Measurements from ENCODE around the gene DRGX.

DRGX gene

DNA sequence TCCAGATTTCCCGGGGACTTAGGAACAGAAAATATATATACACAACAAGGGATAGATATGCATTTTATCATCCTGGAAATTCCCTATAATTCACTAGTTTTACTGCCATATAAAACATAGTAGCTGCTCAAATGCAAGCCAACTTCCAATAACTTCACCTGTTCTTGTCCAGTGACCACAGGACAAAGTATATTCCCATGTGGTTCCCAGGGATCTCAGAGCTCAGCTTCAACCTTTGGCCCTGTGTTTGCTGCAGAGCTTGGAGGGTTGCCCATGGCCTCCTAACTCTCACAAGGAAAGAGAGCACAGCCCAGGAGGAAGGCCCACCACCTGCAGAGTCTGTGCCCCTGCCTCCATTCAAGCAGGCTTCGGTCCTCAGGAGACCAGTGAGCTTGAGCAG is 4.5 kb upstream of the DRGX start:
- Histone ChIP-seq H4K91ac (ENCODE audit: low read depth, low read length) (no peak overlapping the region), H3K79me1 (ENCODE audit: low read length) (no peaks in the 10 kb centered on the region), H3K27ac (ENCODE audit: low read depth, low read length) (no peak overlapping the region), H3K4me1 (ENCODE audit: control insufficient read depth in 1 of 2, insufficient read depth in 2 of 2, low read length in 2 of 2) (peaks cover 9 to 17% of the 10 kb centered on the region in 2 experiments), H3K4ac (ENCODE audit: low read depth, low read length) (no peak overlapping the region), H3K9ac (ENCODE audit: low read length) (no peak overlapping the region), H3K18ac (ENCODE audit: low read length) (no peak overlapping the region), H4K8ac (ENCODE audit: low read depth, low read length) (no peak overlapping the region), H3K9me3 (ENCODE audit: insufficient read depth, low read depth, low read length) (peaks cover 3% of the 10 kb centered on the region), H3K14ac (ENCODE audit: low read length) (no peak overlapping the region), H3K4me3 (ENCODE audit: low read depth, low read length) (no peak overlapping the region), H2BK5ac (ENCODE audit: low read depth, low read length, poor library complexity) (no peak overlapping the region), H2AFZ (ENCODE audit: insufficient read depth, low read length, poor library complexity) (no peak overlapping the region), H3K27me3 (ENCODE audit: insufficient read depth, low read length) (peaks cover 38% of the 10 kb centered on the region), H3K4me2 (ENCODE audit: low read length) (no peak overlapping the region), H3K36me3 (ENCODE audit: control insufficient read depth in 1 of 2, insufficient read depth in 2 of 2, low read length in 2 of 2) (no peaks in the 10 kb centered on the region), H2BK120ac (ENCODE audit: insufficient read depth, low read length, poor library complexity) (no peak overlapping the region), H4K12ac (ENCODE audit: low read depth, low read length) (no peak overlapping the region), H3K79me2 (ENCODE audit: control insufficient read depth, insufficient read depth, low read length, poor library complexity) (no peaks in the 10 kb centered on the region), H3K23ac (ENCODE audit: low read length) (no peak overlapping the region), H2AK5ac (ENCODE audit: low read length) (no peak overlapping the region), H2BK12ac (ENCODE audit: low read length) (no peak overlapping the region)
- no peak for DNase-seq
- WGBS (ENCODE audit: extremely low coverage, insufficient coverage, insufficient read length), result no CpG with 5 or more reads among the region's 2 CpGs

DNA sequence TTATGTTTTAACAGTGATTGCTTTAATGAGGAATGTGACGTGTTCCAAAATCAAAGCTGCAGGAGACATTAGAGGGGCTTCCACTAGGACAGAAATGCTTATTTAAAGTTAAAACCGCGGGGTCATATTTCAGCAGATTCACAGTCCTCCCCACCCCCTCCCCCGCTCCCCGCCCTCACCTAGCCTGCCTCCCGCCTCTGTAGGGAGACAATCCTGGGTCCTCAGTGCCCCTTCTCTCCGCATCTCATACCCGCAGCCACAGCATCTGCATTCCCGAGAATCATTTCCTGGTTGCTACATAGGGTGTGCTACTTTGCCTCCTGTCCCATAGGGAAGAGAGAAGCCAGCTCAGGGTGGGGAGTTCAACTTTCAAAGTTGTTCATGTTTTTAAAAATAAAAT is 3.1 kb upstream of the DRGX start:
- Histone ChIP-seq H3K27ac (ENCODE audit: low read depth, low read length) (no peak overlapping the region), H3K4me2 (ENCODE audit: low read length) (no peak overlapping the region), H3K4me3 (ENCODE audit: low read depth, low read length) (no peak overlapping the region), H3K23ac (ENCODE audit: low read length) (no peak overlapping the region), H2AK5ac (ENCODE audit: low read length) (no peak overlapping the region), H3K4ac (ENCODE audit: low read depth, low read length) (no peak overlapping the region), H3K27me3 (ENCODE audit: insufficient read depth, low read length) (peaks cover 52% of the 10 kb centered on the region), H3K4me1 (ENCODE audit: control insufficient read depth in 1 of 2, insufficient read depth in 2 of 2, low read length in 2 of 2) (peaks cover 10 to 17% of the 10 kb centered on the region in 2 experiments), H2AFZ (ENCODE audit: insufficient read depth, low read length, poor library complexity) (no peak overlapping the region), H3K36me3 (ENCODE audit: control insufficient read depth in 1 of 2, insufficient read depth in 2 of 2, low read length in 2 of 2) (no peaks in the 10 kb centered on the region), H4K91ac (ENCODE audit: low read depth, low read length) (no peak overlapping the region), H4K8ac (ENCODE audit: low read depth, low read length) (no peak overlapping the region), H4K12ac (ENCODE audit: low read depth, low read length) (no peak overlapping the region), H3K18ac (ENCODE audit: low read length) (no peak overlapping the region), H2BK5ac (ENCODE audit: low read depth, low read length, poor library complexity) (no peak overlapping the region), H3K79me1 (ENCODE audit: low read length) (no peaks in the 10 kb centered on the region), H3K9me3 (ENCODE audit: insufficient read depth, low read depth, low read length) (peaks cover 6% of the 10 kb centered on the region), H3K79me2 (ENCODE audit: control insufficient read depth, insufficient read depth, low read length, poor library complexity) (no peaks in the 10 kb centered on the region), H2BK12ac (ENCODE audit: low read length) (no peak overlapping the region), H3K9ac (ENCODE audit: low read length) (no peak overlapping the region), H2BK120ac (ENCODE audit: insufficient read depth, low read length, poor library complexity) (no peak overlapping the region), H3K14ac (ENCODE audit: low read length) (no peak overlapping the region)
- DNase-seq, result no peak
- WGBS (ENCODE audit: extremely low coverage, insufficient coverage, insufficient read length), result no CpG with 5 or more reads among the region's 9 CpGs

DNA sequence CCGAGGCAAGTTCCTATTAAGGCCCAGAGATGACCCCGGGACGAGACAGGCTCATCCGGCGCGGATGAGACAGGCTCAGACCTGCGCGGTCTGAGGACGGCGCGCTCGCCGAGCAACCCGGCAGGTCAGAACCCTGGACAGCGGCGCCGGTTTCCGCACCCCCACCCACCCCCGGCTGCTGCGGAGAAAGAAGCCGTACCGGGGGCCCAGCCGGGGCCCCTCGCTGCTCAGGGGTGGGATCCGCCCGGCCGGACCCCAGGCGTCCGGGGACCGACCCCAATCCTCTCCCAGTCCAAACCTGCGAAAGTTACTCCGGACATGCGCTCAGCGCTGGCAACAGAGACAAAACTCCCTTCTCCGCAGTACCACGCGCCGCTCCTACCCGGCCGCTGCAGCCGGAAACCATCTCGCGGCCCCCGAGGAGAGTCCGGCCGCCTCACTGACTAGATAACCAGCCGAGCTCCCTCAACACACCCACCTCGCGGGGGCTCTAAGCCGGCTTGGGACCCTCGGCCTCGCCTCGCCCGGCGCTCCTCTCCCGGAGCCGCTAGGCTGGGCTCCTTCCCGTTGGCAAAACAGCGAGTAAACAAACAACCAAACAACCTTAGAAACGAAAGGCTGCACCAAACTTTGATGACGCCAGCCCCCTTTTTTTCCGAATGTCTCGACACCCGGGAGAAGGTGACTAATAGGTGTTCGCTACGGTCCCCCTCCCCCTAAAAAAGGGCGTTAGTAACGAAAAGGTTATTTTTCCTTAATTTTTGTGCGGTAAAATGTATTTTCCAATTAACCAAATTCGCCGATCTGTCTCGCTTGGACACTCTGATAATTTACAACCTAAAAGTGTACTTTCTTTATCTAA is 2.3 kb upstream of the DRGX start:
- peak in 1 of 2 donors; percentile 64 for DNase-seq
- H3K9me3 ChIP-seq (ENCODE audit: insufficient read depth, low read depth, low read length), result peaks cover 10% of the 10 kb centered on the region
- no peaks in the 10 kb centered on the region for H3K79me1 ChIP-seq (ENCODE audit: low read length)
- H3K9ac ChIP-seq (ENCODE audit: low read length), result no peak overlapping the region
- H2AK5ac ChIP-seq (ENCODE audit: low read length), result no peak overlapping the region
- WGBS (ENCODE audit: extremely low coverage, insufficient coverage, insufficient read length), result no CpG with 5 or more reads among the region's 72 CpGs
- no peak overlapping the region for H4K91ac ChIP-seq (ENCODE audit: low read depth, low read length)
- H3K27ac ChIP-seq (ENCODE audit: low read depth, low read length), result no peak overlapping the region
- peaks cover 10 to 17% of the 10 kb centered on the region in 2 experiments for H3K4me1 ChIP-seq (ENCODE audit: control insufficient read depth in 1 of 2, insufficient read depth in 2 of 2, low read length in 2 of 2)
- H4K8ac ChIP-seq (ENCODE audit: low read depth, low read length), result no peak overlapping the region
- no peak overlapping the region for H2BK12ac ChIP-seq (ENCODE audit: low read length)
- H3K79me2 ChIP-seq (ENCODE audit: control insufficient read depth, insufficient read depth, low read length, poor library complexity), result no peaks in the 10 kb centered on the region
- peak overlapping the region; percentile 75 for H3K4me2 ChIP-seq (ENCODE audit: low read length)
- H2BK5ac ChIP-seq (ENCODE audit: low read depth, low read length, poor library complexity), result no peak overlapping the region
- no peak overlapping the region for H4K12ac ChIP-seq (ENCODE audit: low read depth, low read length)
- no peak overlapping the region for H2AFZ ChIP-seq (ENCODE audit: insufficient read depth, low read length, poor library complexity)
- no peak overlapping the region for H2BK120ac ChIP-seq (ENCODE audit: insufficient read depth, low read length, poor library complexity)
- no peak overlapping the region for H3K4ac ChIP-seq (ENCODE audit: low read depth, low read length)
- H3K4me3 ChIP-seq (ENCODE audit: low read depth, low read length), result no peak overlapping the region
- peaks cover 57% of the 10 kb centered on the region for H3K27me3 ChIP-seq (ENCODE audit: insufficient read depth, low read length)
- no peak overlapping the region for H3K18ac ChIP-seq (ENCODE audit: low read length)
- H3K14ac ChIP-seq (ENCODE audit: low read length), result no peak overlapping the region
- H3K36me3 ChIP-seq (ENCODE audit: control insufficient read depth in 1 of 2, insufficient read depth in 2 of 2, low read length in 2 of 2), result no peaks in the 10 kb centered on the region
- H3K23ac ChIP-seq (ENCODE audit: low read length), result no peak overlapping the region

DNA sequence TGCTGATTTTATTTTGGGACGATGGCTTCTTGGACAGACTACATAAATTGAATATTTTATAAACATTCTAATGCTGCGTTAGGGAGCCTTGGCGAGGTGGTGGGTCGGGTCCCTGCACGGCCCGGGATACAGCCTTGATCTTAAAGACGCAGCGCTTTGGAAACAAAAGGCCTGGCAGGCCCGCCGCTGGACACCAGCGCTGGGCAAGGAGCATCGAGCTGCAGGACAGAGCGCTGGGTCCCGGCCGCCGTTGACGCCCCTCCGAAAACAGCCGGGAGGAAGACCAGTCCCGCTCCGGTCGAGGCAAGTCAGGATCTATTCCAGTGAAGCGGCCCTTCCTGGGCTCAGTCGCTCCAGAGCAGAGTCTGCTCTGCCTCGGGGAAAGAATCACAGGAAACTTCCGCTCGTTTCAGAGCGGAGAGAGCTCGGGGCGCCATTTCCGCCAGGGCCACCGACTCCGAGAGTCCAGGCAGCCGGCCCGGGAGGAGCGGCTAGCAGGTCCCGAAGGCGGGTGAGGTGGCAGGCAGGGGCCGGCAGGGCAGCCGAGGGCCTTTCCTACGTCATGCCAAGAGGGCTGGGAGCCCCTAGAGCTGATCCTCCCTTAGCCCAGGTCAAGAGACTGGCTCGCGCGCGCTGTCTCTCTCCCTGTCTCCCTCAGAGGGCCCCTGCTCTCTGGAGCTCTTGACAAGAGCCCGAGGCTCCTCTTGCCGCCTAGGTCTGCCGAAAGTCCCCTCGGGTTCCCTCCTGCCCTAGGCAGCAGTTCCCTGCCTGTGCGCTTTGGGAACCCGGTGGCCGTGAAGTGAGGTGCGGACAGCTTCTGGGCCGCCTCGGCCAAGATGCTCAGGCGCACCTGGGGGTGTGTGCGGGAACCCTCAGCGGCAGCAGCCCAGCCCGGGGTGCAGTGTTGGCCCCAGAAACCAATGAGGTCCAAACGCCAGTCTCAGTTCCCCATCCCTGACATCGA is 1.4 kb upstream of the DRGX start:
- Histone ChIP-seq H2BK120ac (ENCODE audit: insufficient read depth, low read length, poor library complexity) (no peak overlapping the region), H3K79me2 (ENCODE audit: control insufficient read depth, insufficient read depth, low read length, poor library complexity) (no peaks in the 10 kb centered on the region), H4K12ac (ENCODE audit: low read depth, low read length) (no peak overlapping the region), H3K18ac (ENCODE audit: low read length) (no peak overlapping the region), H3K14ac (ENCODE audit: low read length) (no peak overlapping the region), H3K79me1 (ENCODE audit: low read length) (no peaks in the 10 kb centered on the region), H2AK5ac (ENCODE audit: low read length) (no peak overlapping the region), H3K4ac (ENCODE audit: low read depth, low read length) (no peak overlapping the region), H3K4me3 (ENCODE audit: low read depth, low read length) (no peak overlapping the region), H3K9ac (ENCODE audit: low read length) (no peak overlapping the region), H2AFZ (ENCODE audit: insufficient read depth, low read length, poor library complexity) (no peak overlapping the region), H3K27me3 (ENCODE audit: insufficient read depth, low read length) (peaks cover 57% of the 10 kb centered on the region), H3K4me2 (ENCODE audit: low read length) (peak overlapping the region; percentile 75), H3K27ac (ENCODE audit: low read depth, low read length) (no peak overlapping the region), H2BK12ac (ENCODE audit: low read length) (no peak overlapping the region), H2BK5ac (ENCODE audit: low read depth, low read length, poor library complexity) (no peak overlapping the region), H3K4me1 (ENCODE audit: control insufficient read depth in 1 of 2, insufficient read depth in 2 of 2, low read length in 2 of 2) (peaks cover 10 to 17% of the 10 kb centered on the region in 2 experiments), H4K91ac (ENCODE audit: low read depth, low read length) (no peak overlapping the region), H3K23ac (ENCODE audit: low read length) (no peak overlapping the region), H3K36me3 (ENCODE audit: control insufficient read depth in 1 of 2, insufficient read depth in 2 of 2, low read length in 2 of 2) (no peaks in the 10 kb centered on the region), H3K9me3 (ENCODE audit: insufficient read depth, low read depth, low read length) (peaks cover 10% of the 10 kb centered on the region), H4K8ac (ENCODE audit: low read depth, low read length) (no peak overlapping the region)
- DNase-seq, result no peak
- no CpG with 5 or more reads among the region's 61 CpGs for WGBS (ENCODE audit: extremely low coverage, insufficient coverage, insufficient read length)
